Epithelial cell of proximal tubule (primary cell): ENCODE data around the gene SAMD7. TPM values are rescaled to one million over a fixed set of nuclear protein-coding genes. Genes with fewer than 3 reads are reported as not detected.
A peak's percentile ranks its signal among the peaks of the same experiment; 100 is the strongest.

Experiments used
- DNase-seq: peaks from one replicate; pipeline ENCODE4 v3.0.0-alpha.2; 2011; ENCODE audit warnings: low read depth
- H3K4me3 ChIP-seq: 2 replicates; pipeline ENCODE4 v1.5.1; 2011; ENCODE audit warnings: low read depth, mild to moderate bottlenecking, low read length
- total RNA-seq: library from RNA; depleted of rRNA; stranded (reverse); fragments of >200 nt; gene quantifications from 2 replicates; pipeline ENCODE4 v1.2.3, GENCODE V29; 2015
- TF ChIP-seq, protein P1 (sequence below): conservative IDR thresholded peaks from 2 replicates; pipeline ENCODE4 v1.5.1; 2012; ENCODE audit warnings: low read depth, mild to moderate bottlenecking, low read length

The SAMD7 gene
- total RNA-seq, 1 donor from 2014 or later: not detected

DNA sequence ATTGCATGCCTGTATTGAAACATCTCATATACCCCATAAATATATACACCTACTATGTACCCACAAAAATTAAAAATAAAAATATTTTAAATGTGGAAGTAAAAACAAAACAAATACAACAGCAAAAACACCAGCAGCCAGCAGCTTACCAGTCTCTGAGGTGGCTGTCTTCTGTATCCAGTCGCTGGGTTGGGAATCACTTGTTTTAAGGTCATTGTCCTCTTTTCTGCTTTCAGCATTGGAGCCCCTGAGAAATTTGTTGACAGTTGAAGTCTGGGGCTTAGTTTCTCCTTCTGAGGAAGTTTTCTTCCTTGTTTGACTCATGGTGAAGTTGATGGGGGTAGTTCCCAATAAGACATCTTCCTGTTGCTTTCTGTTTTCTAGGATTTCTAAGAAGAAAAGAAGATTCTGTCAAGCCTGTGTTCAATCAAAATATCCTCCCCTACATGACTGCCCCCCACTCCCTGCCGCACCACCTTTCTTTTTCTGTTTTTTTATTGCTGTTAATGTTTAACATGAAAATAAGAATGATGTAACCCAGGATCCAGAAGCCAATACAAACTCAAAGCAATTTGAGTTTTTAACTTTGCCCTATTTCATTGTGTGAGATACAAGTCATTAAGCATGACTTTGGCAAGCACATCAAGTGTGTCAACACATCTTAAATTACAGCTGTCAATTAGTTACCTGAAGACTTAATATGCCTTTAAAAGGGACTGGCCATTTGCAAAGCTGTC lies 41.7 kb upstream of the SAMD7 start, which contains the start of gene LRRC31:
LRRC31 (minus strand) TSS at position 452 of the 737 bp plus-strand sequence; CDS start at position 324, 128 bp downstream.
- TF ChIP-seq, protein P1, sequence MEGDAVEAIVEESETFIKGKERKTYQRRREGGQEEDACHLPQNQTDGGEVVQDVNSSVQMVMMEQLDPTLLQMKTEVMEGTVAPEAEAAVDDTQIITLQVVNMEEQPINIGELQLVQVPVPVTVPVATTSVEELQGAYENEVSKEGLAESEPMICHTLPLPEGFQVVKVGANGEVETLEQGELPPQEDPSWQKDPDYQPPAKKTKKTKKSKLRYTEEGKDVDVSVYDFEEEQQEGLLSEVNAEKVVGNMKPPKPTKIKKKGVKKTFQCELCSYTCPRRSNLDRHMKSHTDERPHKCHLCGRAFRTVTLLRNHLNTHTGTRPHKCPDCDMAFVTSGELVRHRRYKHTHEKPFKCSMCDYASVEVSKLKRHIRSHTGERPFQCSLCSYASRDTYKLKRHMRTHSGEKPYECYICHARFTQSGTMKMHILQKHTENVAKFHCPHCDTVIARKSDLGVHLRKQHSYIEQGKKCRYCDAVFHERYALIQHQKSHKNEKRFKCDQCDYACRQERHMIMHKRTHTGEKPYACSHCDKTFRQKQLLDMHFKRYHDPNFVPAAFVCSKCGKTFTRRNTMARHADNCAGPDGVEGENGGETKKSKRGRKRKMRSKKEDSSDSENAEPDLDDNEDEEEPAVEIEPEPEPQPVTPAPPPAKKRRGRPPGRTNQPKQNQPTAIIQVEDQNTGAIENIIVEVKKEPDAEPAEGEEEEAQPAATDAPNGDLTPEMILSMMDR: no peak
- peak; percentile 87 for DNase-seq
- H3K4me3 ChIP-seq: no peak within 1 kb of the TSS

DNA sequence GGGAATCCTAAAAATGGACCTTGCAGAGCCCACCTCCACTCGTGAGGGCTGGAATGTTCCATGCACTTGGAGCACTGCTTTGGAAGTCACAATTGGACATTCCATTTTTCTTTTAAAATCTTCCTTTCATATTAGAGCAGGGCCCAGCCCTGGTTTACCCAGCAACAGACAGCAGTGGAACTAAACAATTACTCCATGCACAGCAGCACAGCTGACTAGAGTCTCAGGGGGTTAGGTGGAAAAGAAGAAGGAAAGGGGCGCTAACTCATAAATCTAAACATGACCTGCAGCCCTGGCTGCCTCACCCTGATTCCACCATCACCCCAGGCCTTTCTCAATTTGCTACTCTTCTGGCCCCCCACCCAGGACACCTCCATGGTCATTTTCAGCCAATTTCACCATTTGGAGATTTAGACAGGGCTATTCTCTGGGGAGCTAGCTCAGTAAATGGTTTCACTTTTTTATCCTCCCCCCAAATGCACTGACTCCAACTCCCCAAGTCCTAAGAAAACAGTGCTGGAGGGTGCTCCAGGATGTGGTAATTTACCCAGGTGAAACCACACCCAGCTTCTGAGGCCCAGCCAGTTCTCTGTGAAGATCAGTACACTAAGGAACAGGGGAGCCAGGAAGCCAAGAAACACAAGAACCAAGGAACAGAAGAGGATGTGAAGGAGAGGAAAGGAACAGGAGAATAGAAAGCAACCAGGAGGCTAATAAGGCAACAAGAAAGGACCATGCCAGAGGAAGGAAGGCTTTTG lies 40.1 kb upstream of the SAMD7 start:
- TF ChIP-seq, protein P1: no peak
- DNase-seq: no peak
- no peak overlapping the region for H3K4me3 ChIP-seq

DNA sequence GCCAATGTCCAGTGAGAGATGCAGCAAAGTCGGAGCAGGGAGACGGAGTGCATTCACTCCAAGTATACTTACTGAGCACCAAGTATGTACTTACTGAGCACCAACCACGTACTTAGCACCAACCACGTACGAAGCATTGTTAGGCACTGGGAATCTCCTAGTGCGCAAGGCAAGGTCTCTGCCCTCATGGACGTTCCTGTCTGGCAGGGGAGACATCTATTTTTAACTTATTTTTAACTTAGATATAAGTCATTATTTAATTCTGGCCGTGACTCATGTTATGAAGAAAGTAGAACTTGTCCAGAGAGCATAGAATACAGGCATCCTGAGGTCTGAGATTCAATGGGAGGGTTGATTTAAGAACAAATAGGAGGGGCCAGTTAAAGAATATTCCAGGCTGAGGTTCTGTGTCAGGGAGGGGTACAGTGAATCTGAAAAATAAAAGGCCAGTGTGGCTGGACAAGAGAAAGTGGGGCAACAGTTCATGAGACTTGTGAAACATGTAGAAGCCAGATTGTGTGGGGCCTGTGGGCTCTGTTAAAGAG lies 32.3 kb upstream of the SAMD7 start:
- TF ChIP-seq, protein P1: no peak
- DNase-seq: no peak

DNA sequence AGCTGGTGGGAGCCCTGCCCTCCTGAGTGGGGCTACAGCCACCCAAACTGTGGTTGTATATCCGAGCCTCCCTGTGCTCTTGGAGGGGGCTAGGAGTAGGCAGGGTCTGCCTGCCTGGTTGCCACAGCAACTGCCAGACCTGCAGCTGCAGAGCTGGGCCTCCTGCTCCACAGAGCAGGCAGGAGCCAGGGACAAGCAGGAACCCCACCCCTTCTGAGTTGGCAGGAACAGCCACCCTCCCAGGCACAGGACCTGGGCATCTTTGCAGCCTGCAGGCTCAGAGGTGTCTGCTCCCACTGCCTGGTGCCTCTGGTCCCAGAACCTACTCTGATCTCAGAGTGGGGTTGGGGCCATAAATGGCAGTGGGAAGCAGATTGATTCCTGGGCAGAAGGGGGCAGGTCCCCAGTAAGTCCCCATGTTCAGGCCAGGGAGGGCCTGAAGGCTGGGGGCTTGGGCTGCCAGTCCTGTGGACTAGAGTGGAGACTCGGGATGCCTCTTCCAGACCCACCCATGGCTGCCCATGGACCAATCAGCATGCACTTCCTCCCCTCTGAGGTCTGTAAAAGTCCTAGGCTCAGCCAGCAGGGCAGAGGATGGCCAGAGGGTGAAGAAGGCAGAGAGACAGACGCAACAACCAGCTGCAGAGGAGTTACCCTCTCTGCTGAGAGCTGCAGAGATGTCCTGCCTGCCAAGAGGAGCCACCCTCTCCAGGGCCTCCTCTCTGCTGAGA lies 31.4 kb upstream of the SAMD7 start:
- H3K4me3 ChIP-seq: no peak overlapping the region
- DNase-seq: no peak
- TF ChIP-seq, protein P1: no peak

More for the DNA sequence above, 32.3 kb upstream of the SAMD7 start:
- H3K4me3 ChIP-seq: no peak overlapping the region

DNA sequence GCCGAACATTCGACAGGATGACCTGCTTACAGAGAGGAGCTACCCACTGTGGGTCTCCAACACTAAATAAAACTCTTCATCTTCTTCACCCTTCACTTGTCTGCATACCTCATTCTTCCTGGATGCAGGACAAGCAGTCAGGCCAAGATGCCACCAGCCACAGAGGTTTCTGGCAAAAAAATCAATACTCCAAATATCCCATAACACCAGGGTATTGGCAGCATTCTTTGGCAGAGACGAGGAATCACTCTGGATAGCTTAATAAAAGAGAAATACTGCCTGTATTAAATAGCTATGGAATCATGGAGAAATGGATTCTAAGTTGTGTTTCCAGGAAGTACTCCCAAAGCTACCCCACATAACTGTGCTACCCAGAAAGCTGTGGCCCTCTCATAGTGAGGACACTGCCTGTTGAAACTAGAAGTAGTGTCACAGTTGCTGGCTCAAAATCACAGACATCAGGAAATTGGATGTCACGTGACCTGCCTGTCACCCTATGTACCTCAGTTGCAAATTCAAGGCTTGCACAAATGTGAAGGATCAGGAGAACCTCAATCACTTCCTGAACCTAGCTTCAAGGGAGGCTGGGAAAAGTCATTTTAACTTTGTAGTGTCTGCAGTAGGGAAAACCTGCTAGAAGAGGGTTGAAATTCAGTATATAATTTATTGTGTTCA lies 30.7 kb upstream of the SAMD7 start:
- no peak overlapping the region for H3K4me3 ChIP-seq
- TF ChIP-seq, protein P1: no peak
- DNase-seq: no peak

DNA sequence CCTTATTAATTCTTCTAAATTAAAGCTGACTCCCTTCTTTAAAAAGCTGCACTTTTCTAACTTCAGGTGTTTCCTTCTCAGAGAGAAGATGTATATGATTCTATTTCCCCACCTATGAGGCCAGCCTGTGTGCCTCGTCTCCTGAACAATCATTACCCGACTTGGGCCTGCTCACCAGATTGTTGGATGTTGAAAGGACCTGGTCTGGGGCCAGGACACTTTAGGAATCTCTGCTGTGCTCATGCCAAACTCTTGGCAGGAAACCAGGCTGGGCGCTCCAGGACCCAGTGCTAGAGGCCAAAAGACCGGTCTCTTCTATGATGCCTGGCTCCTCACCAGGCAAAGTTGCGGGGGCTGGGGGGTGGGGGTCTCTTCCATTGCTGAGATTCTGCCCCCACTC lies 24.7 kb upstream of the SAMD7 start:
- H3K4me3 ChIP-seq: no peak overlapping the region
- DNase-seq: peak; percentile 47
- TF ChIP-seq, protein P1: no peak
